ENCODE measurements around the gene CFTR. TPM values are rescaled to one million over a fixed set of nuclear protein-coding genes. Genes with fewer than 3 reads are reported as not detected.
"Not testable (repeated sequence)": the region's sequence is repeated elsewhere in the genome, so short reads cannot be mapped to it uniquely, and the experiment has no call there.

Gene CFTR
- not detected for total RNA-seq

- CTCF ChIA-PET = no interaction called here
- POLR2A ChIA-PET = no interaction called here
These were observed at the start of gene CFTR for GRCh38 chr7:117479225-117480054. Gene CFTR, plus strand, starts transcription at chr7:117480025. Its CDS starts 70 bp downstream, at chr7:117480095.

- CTCF ChIA-PET = no interaction called here
- POLR2A ChIA-PET = no interaction called here
These were observed 44.3 kb upstream of the CFTR start for GRCh38 chr7:117435475-117436043.

GRCh38 chr7:117444646-117445045 lies 35.2 kb upstream of the CFTR start:
- POLR2A ChIA-PET = no interaction called here
- CTCF ChIA-PET = no interaction called here

- ChIA-PET POLR2A (no interaction called here), CTCF (no interaction called here)
These were observed 34.6 kb upstream of the CFTR start for GRCh38 chr7:117445206-117445605.

- ChIA-PET POLR2A (no interaction called here), CTCF (no interaction called here)
These were observed 33.5 kb upstream of the CFTR start for GRCh38 chr7:117446220-117446815.

GRCh38 chr7:117448655-117449054 lies 31.2 kb upstream of the CFTR start:
- POLR2A ChIA-PET = no interaction called here

GRCh38 chr7:117458977-117459583 lies 20.7 kb upstream of the CFTR start:
- ChIA-PET POLR2A (no interaction called here), CTCF (no interaction called here)

More at GRCh38 chr7:117448655-117449054, 31.2 kb upstream of the CFTR start:
- CTCF ChIA-PET = no interaction called here

- ChIA-PET POLR2A (no interaction called here), CTCF (no interaction called here)
These were observed 20.1 kb upstream of the CFTR start for GRCh38 chr7:117459735-117460134.

- POLR2A ChIA-PET, CTCF ChIA-PET: not testable (repeated sequence)
These were observed 19.0 kb upstream of the CFTR start for GRCh38 chr7:117460815-117461214.

GRCh38 chr7:117468174-117468573 lies 11.7 kb upstream of the CFTR start:
- ChIA-PET POLR2A (no interaction called here), CTCF (no interaction called here)

- CTCF ChIA-PET = no interaction called here
- POLR2A ChIA-PET = no interaction called here
These were observed 9.0 kb upstream of the CFTR start for GRCh38 chr7:117470777-117471176.

GRCh38 chr7:117472335-117472734 lies 7.5 kb upstream of the CFTR start:
- CTCF ChIA-PET = no interaction called here
- POLR2A ChIA-PET = no interaction called here

GRCh38 chr7:117476557-117477215 lies 3.1 kb upstream of the CFTR start:
- ChIA-PET POLR2A (no interaction called here), CTCF (no interaction called here)

GRCh38 chr7:117478836-117479224 lies 995 bp upstream of the CFTR start:
- ChIA-PET POLR2A (no interaction called here), CTCF (no interaction called here)

GRCh38 chr7:117480055-117480362 lies 184 bp downstream of the CFTR start:
- POLR2A ChIA-PET = no interaction called here
- CTCF ChIA-PET = no interaction called here

- CTCF ChIA-PET = no interaction called here
- POLR2A ChIA-PET = no interaction called here
These were observed 1.2 kb downstream of the CFTR start for GRCh38 chr7:117480978-117481377.

- CTCF ChIA-PET = no interaction called here
- POLR2A ChIA-PET = no interaction called here
These were observed 5.3 kb downstream of the CFTR start for GRCh38 chr7:117485118-117485620.

- POLR2A ChIA-PET = no interaction called here
These were observed 9.2 kb downstream of the CFTR start for GRCh38 chr7:117489016-117489415.

GRCh38 chr7:117489430-117489829 lies 9.6 kb downstream of the CFTR start:
- CTCF ChIA-PET = no interaction called here

More at GRCh38 chr7:117489016-117489415, 9.2 kb downstream of the CFTR start:
- CTCF ChIA-PET = no interaction called here

GRCh38 chr7:117489911-117490310 lies 10.1 kb downstream of the CFTR start:
- ChIA-PET CTCF (no interaction called here), POLR2A (no interaction called here)

More at GRCh38 chr7:117489430-117489829, 9.6 kb downstream of the CFTR start:
- POLR2A ChIA-PET = no interaction called here

GRCh38 chr7:117492649-117493048 lies 12.8 kb downstream of the CFTR start:
- ChIA-PET POLR2A (no interaction called here), CTCF (no interaction called here)
